OCI-LY7 (cell line): ENCODE results near the gene SSBP2. TPM values are rescaled to one million over a fixed set of nuclear protein-coding genes. Genes with fewer than 3 reads are reported as not detected.
A peak's percentile ranks its signal among the peaks of the same experiment; 100 is the strongest.

Source experiments
- BruUV-seq: library from RNA; stranded (reverse); fragments of 400-500 nt; replicated peaks from 2 replicates; lab custom pipeline; 2021; lab: Mats Ljungman, UMichigan
- CTCF ChIA-PET: fragments of 300-600 bp; sonication (Branson Sonifier 250); formaldehyde crosslinking; loops from one replicate; lab custom pipeline; 2022; ENCODE audit warnings: antibody characterized with exemption; ENCODE audit not compliant: unreplicated experiment; lab: Charles Lee
- POLR2A ChIA-PET: fragments of 300-600 bp; sonication (Branson Sonifier 250); formaldehyde crosslinking; loops from one replicate; lab custom pipeline; 2022; ENCODE audit warnings: antibody characterized with exemption; lab: Charles Lee
- DNase-seq: peaks from one replicate; pipeline ENCODE4 v3.0.0-alpha.2; 2015; ENCODE audit warnings: low spot score
- H2AFZ ChIP-seq: fragments of 200-600 bp; sonication (generic), shearing (Covaris generic); 2 replicates; pipeline ENCODE4 v1.6.1; 2014; ENCODE audit warnings: mild to moderate bottlenecking, antibody characterized with exemption, low read length, moderate library complexity
- H3K27ac ChIP-seq: fragments of 200-600 bp; sonication (generic); 2 replicates; pipeline ENCODE4 v1.5.1; 2014; ENCODE audit warnings: mixed run types, low read depth, mild to moderate bottlenecking, moderate library complexity, low read length, inconsistent platforms; ENCODE audit not compliant: poor library complexity, severe bottlenecking
- H3K36me3 ChIP-seq: fragments of 200-600 bp; sonication (generic); 2 replicates; pipeline ENCODE4 v1.6.1; 2014; ENCODE audit warnings: mild to moderate bottlenecking, antibody characterized with exemption, low read length, moderate library complexity, mixed read lengths; ENCODE audit not compliant: insufficient read depth
- H3K4me1 ChIP-seq: fragments of 200-600 bp; sonication (generic); 2 replicates; pipeline ENCODE4 v1.5.1; 2014; ENCODE audit warnings: mild to moderate bottlenecking, low read length; ENCODE audit not compliant: insufficient read depth, poor library complexity, severe bottlenecking
- H3K4me2 ChIP-seq: fragments of 200-600 bp; sonication (generic); 2 replicates; pipeline ENCODE4 v1.6.1; 2014; ENCODE audit warnings: mild to moderate bottlenecking, low read length
- H3K4me3 ChIP-seq: fragments of 200-600 bp; sonication (generic); 2 replicates; pipeline ENCODE4 v1.5.1; 2014; ENCODE audit warnings: mild to moderate bottlenecking, low read depth, low read length; ENCODE audit not compliant: poor library complexity, severe bottlenecking
- H3K79me2 ChIP-seq: fragments of 200-600 bp; sonication (generic); 2 replicates; pipeline ENCODE4 v1.6.1; 2016; ENCODE audit warnings: low read depth, mild to moderate bottlenecking, low read length, moderate library complexity, mixed read lengths; ENCODE audit not compliant: insufficient read depth
- H3K9me2 ChIP-seq: fragments of 200-600 bp; sonication (generic); 2 replicates; pipeline ENCODE4 v1.6.1; 2016; ENCODE audit warnings: mild to moderate bottlenecking, low read length, mixed read lengths; ENCODE audit not compliant: insufficient read depth
- H3K9me3 ChIP-seq: fragments of 200-600 bp; sonication (generic); 2 replicates; pipeline ENCODE4 v1.6.1; 2014; ENCODE audit warnings: mild to moderate bottlenecking, mixed run types, low read length, mixed read lengths
- H4K20me1 ChIP-seq: fragments of 200-600 bp; sonication (generic); 2 replicates; pipeline ENCODE4 v1.6.1; 2014; ENCODE audit warnings: mild to moderate bottlenecking, antibody characterized with exemption, low read length, moderate library complexity, mixed read lengths; ENCODE audit not compliant: insufficient read depth
- CTCF ChIP-seq: fragments of 200-600 bp; sonication (generic); conservative IDR thresholded peaks from 2 replicates; pipeline ENCODE4 v1.5.1; 2014; ENCODE audit warnings: mild to moderate bottlenecking, antibody characterized with exemption, low read length, moderate library complexity, mixed read lengths
- EZH2phosphoT487 ChIP-seq: fragments of 200-600 bp; sonication (generic); IDR thresholded peaks from 2 replicates; pipeline ENCODE4 v1.6.1; 2018; ENCODE audit warnings: low read depth, borderline replicate concordance, mild to moderate bottlenecking, mixed run types, antibody characterized with exemption, low read length, moderate library complexity, mixed read lengths
- intact Hi-C: fragments of 100-400 bp; cut with micrococcal nuclease; formaldehyde crosslinking; loops from one replicate; pipeline ENCODE4 v1.10.0; 2022; ENCODE audit not compliant: unreplicated experiment
- total RNA-seq, 2 experiments: library from RNA; depleted of rRNA in 1 of 2; stranded (reverse); fragments of >200 nt in 1 of 2; shearing (Covaris generic) in 1 of 2; gene quantifications; 2 replicates each; pipeline ENCODE4 v1.2.3, GENCODE V29; 2014 to 2022

The SSBP2 gene
- total RNA-seq, 2 experiments from 2014 or later: 140 to 172 TPM

- Histone ChIP-seq H3K4me3 (no peak overlapping the region), H4K20me1 (no peaks in the 10 kb centered on the region), H3K36me3 (no peaks in the 10 kb centered on the region), H3K79me2 (no peaks in the 10 kb centered on the region), H3K4me2 (no peak overlapping the region), H2AFZ (no peak overlapping the region), H3K4me1 (peaks cover 30% of the 10 kb centered on the region), H3K27ac (no peak overlapping the region), H3K9me3 (no peaks in the 10 kb centered on the region), H3K9me2 (no peaks in the 10 kb centered on the region)
- intact Hi-C loops: loop anchor here (10.0 kb wide), 1 partner anchor 470 kb away; no protein-coding TSS in a partner anchor
- TF ChIP-seq CTCF (no peak), EZH2phosphoT487 (no peak)
- ChIA-PET POLR2A (interaction anchor here (0.7 to 2.6 kb wide), 7 partner anchors 12 to 101 kb away, joined by 3 to 11 read pairs (median 5); no protein-coding TSS in a partner anchor), CTCF (no interaction called here)
- no TSS peak for BruUV-seq
- no peak for DNase-seq
Measured at GRCh38 chr5:81754621-81755020, 3.7 kb upstream of the SSBP2 start.

- POLR2A ChIA-PET: interaction anchor here (0.8 to 1.7 kb wide), 7 partner anchors 8 to 217 kb away, joined by 3 to 8 read pairs (median 4); no protein-coding TSS in a partner anchor
- CTCF ChIA-PET: no interaction called here
- no TSS peak for BruUV-seq
- no peak overlapping the region for H3K27ac ChIP-seq
- H3K36me3 ChIP-seq: no peaks in the 10 kb centered on the region
- H3K9me2 ChIP-seq: no peaks in the 10 kb centered on the region
- peaks cover 10% of the 10 kb centered on the region for H3K79me2 ChIP-seq
- no peaks in the 10 kb centered on the region for H4K20me1 ChIP-seq
- intact Hi-C loops: loop anchor here (10.0 kb wide), 1 partner anchor 471 kb away; no protein-coding TSS in a partner anchor
- no peak overlapping the region for H3K4me3 ChIP-seq
- H3K4me1 ChIP-seq: peaks cover 24% of the 10 kb centered on the region
- 0 out of 2 replicates have a peak overlapping the region, but pooled peaks have one; percentile 2 for H2AFZ ChIP-seq
- TF ChIP-seq EZH2phosphoT487: no peak
- DNase-seq: no peak
- H3K9me3 ChIP-seq: no peaks in the 10 kb centered on the region
- no peak overlapping the region for H3K4me2 ChIP-seq
Measured at GRCh38 chr5:81753429-81753828, 2.5 kb upstream of the SSBP2 start.

DNA sequence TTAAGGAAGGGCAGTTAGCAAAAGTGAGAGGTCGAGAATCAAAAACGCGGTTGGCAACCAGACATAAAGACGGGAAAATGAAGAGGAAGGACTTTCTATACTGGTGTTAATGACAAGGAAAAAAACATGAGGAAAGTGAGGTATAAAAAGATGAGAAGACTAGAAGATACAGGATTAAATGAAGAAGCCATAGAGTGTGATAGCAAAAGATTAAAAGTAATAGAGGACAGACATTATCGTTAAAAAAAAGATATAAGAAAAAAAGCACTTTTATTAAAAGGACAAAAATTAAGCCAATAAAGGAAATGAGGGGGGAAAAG, 1.7 kb upstream of the SSBP2 start:
- Histone ChIP-seq H3K9me2 (no peaks in the 10 kb centered on the region), H3K36me3 (peaks cover 6% of the 10 kb centered on the region; the same call in 1 of the 2 replicates), H3K4me1 (peaks cover 30% of the 10 kb centered on the region), H3K27ac (no peak overlapping the region), H3K79me2 (peaks cover 19% of the 10 kb centered on the region), H3K9me3 (no peaks in the 10 kb centered on the region), H3K4me3 (no peak overlapping the region), H3K4me2 (peak overlapping the region; percentile 82), H4K20me1 (no peaks in the 10 kb centered on the region), H2AFZ (no peak overlapping the region; the same call in 1 of the 2 replicates)
- POLR2A ChIA-PET: interaction anchor here (0.6 to 4.2 kb wide), 6 partner anchors 9 to 218 kb away, joined by 3 to 81 read pairs (median 5); no protein-coding TSS in a partner anchor
- CTCF ChIA-PET: no interaction called here
- BruUV-seq: no TSS peak
- no peak for TF ChIP-seq EZH2phosphoT487
- no peak for TF ChIP-seq CTCF
- DNase-seq: no peak
- intact Hi-C loops: loop anchor here (10.0 kb wide), 1 partner anchor 472 kb away; no protein-coding TSS in a partner anchor
